GM19395 (cell line): Measurements from ENCODE around the gene DUS2.

Experiments
- ATAC-seq: cut with Tn5 transposase; IDR thresholded peaks from one replicate; pipeline ENCODE4 v1.9.1; 2021; ENCODE audit warnings: mild to moderate bottlenecking, moderate library complexity; ENCODE audit not compliant: unreplicated experiment

DUS2 gene

GRCh38 chr16:68040506-68041288 is 17.6 kb downstream of the DUS2 start:
- peak; percentile 71 for ATAC-seq

- ATAC-seq: no peak
These were observed 18.7 kb downstream of the DUS2 start for GRCh38 chr16:68041783-68042182.

GRCh38 chr16:68046106-68046505 is 23.0 kb downstream of the DUS2 start:
- ATAC-seq: no peak

GRCh38 chr16:68047987-68048386 is 24.9 kb downstream of the DUS2 start:
- no peak for ATAC-seq

- ATAC-seq: no peak
These were observed 26.4 kb downstream of the DUS2 start for GRCh38 chr16:68049449-68049848.

- no peak for ATAC-seq
These were observed 32.3 kb downstream of the DUS2 start for GRCh38 chr16:68055395-68055794.

- ATAC-seq: no peak
These were observed 36.7 kb downstream of the DUS2 start for GRCh38 chr16:68059804-68060203.

- ATAC-seq: no peak
These were observed 38.3 kb downstream of the DUS2 start for GRCh38 chr16:68061396-68061795.

GRCh38 chr16:68062910-68063393 is 39.9 kb downstream of the DUS2 start:
- no peak for ATAC-seq

GRCh38 chr16:68064791-68065365 is 41.8 kb downstream of the DUS2 start:
- no peak for ATAC-seq

- ATAC-seq: no peak
These were observed 42.7 kb downstream of the DUS2 start for GRCh38 chr16:68065716-68066305.

- no peak for ATAC-seq
These were observed 43.7 kb downstream of the DUS2 start for GRCh38 chr16:68066763-68067162.

GRCh38 chr16:68068926-68069325 is 45.8 kb downstream of the DUS2 start:
- ATAC-seq: no peak

- ATAC-seq: no peak
These were observed 46.6 kb downstream of the DUS2 start for GRCh38 chr16:68069511-68070248.

- no peak for ATAC-seq
These were observed 47.2 kb downstream of the DUS2 start for GRCh38 chr16:68070249-68070730.

GRCh38 chr16:68070806-68071517 is 47.9 kb downstream of the DUS2 start:
- peak; percentile 42 for ATAC-seq

- ATAC-seq: no peak
These were observed 48.4 kb downstream of the DUS2 start for GRCh38 chr16:68071518-68071901.

- ATAC-seq: no peak
These were observed 49.1 kb downstream of the DUS2 start for GRCh38 chr16:68072038-68072695.

GRCh38 chr16:68073902-68074760 is 51.0 kb downstream of the DUS2 start:
- ATAC-seq: peak; percentile 9
